ENCODE results near the gene MARCHF3. TPM values are rescaled to one million over a fixed set of nuclear protein-coding genes. Genes with fewer than 3 reads are reported as not detected.

MARCHF3 gene
- total and polyA plus RNA-seq, 10 of the 15 experiments (the other 5 are each of a cell fraction or from before 2014, with no cell fraction given) = 3.6 to 24.1 (median 11.3) TPM

DNA sequence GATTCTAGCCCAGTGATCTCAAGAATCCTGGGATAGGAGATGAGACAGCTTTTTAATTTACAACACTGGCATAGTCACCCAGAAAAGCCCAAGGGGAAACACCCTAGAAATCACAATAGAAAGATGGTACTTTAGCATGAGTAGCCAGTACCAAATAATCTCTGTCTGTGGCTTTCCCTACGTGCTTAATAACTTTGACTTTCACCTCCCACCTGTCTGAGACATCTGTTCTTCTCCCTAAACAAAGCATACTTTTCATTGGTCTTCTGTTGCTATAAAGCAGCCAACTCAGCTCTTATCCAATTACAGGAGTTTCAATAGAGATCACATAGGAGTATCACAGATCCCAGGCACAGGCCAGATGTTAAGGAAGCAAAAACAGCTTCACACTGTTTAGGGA, 10.4 kb downstream of the MARCHF3 start (continued):
- TF ChIP-seq RAD51 (IDR thresholded peaks at IDR 0.05) (no peak), ZBED1 (IDR thresholded peaks at IDR 0.05; ENCODE audit: borderline replicate concordance) (no peak), EP300 (IDR thresholded peaks at IDR 0.05; ENCODE audit: borderline replicate concordance in 1 of 2, control insufficient read depth in 1 of 2, low read depth in 2 of 2, low read length in 2 of 2) (no peak), CREB1 (IDR thresholded peaks at IDR 0.05; ENCODE audit: low read depth) (no peak), TCF3 (IDR thresholded peaks at IDR 0.05; ENCODE audit: borderline replicate concordance, insufficient read depth, low read depth, low read length) (no peak), TAF1 (IDR thresholded peaks at IDR 0.05; ENCODE audit: borderline replicate concordance, low read depth, low read length) (no peak), SMC3 (IDR thresholded peaks at IDR 0.05; ENCODE audit: borderline replicate concordance, low read length) (no peak), CHD1 (IDR thresholded peaks at IDR 0.05; ENCODE audit: low read depth, low read length) (no peak), KLF5 (IDR thresholded peaks at IDR 0.05; ENCODE audit: partially characterized antibody) (no peak)
- TF ChIP-seq, protein P1, sequence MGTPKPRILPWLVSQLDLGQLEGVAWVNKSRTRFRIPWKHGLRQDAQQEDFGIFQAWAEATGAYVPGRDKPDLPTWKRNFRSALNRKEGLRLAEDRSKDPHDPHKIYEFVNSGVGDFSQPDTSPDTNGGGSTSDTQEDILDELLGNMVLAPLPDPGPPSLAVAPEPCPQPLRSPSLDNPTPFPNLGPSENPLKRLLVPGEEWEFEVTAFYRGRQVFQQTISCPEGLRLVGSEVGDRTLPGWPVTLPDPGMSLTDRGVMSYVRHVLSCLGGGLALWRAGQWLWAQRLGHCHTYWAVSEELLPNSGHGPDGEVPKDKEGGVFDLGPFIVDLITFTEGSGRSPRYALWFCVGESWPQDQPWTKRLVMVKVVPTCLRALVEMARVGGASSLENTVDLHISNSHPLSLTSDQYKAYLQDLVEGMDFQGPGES (IDR thresholded peaks at IDR 0.05) = no peak
- TF ChIP-seq, protein P2, sequence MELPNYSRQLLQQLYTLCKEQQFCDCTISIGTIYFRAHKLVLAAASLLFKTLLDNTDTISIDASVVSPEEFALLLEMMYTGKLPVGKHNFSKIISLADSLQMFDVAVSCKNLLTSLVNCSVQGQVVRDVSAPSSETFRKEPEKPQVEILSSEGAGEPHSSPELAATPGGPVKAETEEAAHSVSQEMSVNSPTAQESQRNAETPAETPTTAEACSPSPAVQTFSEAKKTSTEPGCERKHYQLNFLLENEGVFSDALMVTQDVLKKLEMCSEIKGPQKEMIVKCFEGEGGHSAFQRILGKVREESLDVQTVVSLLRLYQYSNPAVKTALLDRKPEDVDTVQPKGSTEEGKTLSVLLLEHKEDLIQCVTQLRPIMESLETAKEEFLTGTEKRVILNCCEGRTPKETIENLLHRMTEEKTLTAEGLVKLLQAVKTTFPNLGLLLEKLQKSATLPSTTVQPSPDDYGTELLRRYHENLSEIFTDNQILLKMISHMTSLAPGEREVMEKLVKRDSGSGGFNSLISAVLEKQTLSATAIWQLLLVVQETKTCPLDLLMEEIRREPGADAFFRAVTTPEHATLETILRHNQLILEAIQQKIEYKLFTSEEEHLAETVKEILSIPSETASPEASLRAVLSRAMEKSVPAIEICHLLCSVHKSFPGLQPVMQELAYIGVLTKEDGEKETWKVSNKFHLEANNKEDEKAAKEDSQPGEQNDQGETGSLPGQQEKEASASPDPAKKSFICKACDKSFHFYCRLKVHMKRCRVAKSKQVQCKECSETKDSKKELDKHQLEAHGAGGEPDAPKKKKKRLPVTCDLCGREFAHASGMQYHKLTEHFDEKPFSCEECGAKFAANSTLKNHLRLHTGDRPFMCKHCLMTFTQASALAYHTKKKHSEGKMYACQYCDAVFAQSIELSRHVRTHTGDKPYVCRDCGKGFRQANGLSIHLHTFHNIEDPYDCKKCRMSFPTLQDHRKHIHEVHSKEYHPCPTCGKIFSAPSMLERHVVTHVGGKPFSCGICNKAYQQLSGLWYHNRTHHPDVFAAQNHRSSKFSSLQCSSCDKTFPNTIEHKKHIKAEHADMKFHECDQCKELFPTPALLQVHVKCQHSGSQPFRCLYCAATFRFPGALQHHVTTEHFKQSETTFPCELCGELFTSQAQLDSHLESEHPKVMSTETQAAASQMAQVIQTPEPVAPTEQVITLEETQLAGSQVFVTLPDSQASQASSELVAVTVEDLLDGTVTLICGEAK (IDR thresholded peaks at IDR 0.05; ENCODE audit: borderline replicate concordance) = no peak
- TF ChIP-seq, protein P3, sequence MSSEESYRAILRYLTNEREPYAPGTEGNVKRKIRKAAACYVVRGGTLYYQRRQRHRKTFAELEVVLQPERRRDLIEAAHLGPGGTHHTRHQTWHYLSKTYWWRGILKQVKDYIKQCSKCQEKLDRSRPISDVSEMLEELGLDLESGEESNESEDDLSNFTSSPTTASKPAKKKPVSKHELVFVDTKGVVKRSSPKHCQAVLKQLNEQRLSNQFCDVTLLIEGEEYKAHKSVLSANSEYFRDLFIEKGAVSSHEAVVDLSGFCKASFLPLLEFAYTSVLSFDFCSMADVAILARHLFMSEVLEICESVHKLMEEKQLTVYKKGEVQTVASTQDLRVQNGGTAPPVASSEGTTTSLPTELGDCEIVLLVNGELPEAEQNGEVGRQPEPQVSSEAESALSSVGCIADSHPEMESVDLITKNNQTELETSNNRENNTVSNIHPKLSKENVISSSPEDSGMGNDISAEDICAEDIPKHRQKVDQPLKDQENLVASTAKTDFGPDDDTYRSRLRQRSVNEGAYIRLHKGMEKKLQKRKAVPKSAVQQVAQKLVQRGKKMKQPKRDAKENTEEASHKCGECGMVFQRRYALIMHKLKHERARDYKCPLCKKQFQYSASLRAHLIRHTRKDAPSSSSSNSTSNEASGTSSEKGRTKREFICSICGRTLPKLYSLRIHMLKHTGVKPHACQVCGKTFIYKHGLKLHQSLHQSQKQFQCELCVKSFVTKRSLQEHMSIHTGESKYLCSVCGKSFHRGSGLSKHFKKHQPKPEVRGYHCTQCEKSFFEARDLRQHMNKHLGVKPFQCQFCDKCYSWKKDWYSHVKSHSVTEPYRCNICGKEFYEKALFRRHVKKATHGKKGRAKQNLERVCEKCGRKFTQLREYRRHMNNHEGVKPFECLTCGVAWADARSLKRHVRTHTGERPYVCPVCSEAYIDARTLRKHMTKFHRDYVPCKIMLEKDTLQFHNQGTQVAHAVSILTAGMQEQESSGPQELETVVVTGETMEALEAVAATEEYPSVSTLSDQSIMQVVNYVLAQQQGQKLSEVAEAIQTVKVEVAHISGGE (CRISPR knock-in tag; IDR thresholded peaks at IDR 0.05) = no peak
- TF ChIP-seq, protein P4, sequence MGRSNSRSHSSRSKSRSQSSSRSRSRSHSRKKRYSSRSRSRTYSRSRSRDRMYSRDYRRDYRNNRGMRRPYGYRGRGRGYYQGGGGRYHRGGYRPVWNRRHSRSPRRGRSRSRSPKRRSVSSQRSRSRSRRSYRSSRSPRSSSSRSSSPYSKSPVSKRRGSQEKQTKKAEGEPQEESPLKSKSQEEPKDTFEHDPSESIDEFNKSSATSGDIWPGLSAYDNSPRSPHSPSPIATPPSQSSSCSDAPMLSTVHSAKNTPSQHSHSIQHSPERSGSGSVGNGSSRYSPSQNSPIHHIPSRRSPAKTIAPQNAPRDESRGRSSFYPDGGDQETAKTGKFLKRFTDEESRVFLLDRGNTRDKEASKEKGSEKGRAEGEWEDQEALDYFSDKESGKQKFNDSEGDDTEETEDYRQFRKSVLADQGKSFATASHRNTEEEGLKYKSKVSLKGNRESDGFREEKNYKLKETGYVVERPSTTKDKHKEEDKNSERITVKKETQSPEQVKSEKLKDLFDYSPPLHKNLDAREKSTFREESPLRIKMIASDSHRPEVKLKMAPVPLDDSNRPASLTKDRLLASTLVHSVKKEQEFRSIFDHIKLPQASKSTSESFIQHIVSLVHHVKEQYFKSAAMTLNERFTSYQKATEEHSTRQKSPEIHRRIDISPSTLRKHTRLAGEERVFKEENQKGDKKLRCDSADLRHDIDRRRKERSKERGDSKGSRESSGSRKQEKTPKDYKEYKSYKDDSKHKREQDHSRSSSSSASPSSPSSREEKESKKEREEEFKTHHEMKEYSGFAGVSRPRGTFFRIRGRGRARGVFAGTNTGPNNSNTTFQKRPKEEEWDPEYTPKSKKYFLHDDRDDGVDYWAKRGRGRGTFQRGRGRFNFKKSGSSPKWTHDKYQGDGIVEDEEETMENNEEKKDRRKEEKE (IDR thresholded peaks at IDR 0.05) = no peak
- TF ChIP-seq, protein P5, sequence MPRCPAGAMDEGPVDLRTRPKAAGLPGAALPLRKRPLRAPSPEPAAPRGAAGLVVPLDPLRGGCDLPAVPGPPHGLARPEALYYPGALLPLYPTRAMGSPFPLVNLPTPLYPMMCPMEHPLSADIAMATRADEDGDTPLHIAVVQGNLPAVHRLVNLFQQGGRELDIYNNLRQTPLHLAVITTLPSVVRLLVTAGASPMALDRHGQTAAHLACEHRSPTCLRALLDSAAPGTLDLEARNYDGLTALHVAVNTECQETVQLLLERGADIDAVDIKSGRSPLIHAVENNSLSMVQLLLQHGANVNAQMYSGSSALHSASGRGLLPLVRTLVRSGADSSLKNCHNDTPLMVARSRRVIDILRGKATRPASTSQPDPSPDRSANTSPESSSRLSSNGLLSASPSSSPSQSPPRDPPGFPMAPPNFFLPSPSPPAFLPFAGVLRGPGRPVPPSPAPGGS (IDR thresholded peaks at IDR 0.05; ENCODE audit: borderline replicate concordance, insufficient read depth, low read depth, low read length, poor library complexity, severe bottlenecking) = no peak

Data from GM12878 (cell line).